MG63 (cell line): ENCODE measurements around the gene CRCP. TPM values are rescaled to one million over a fixed set of nuclear protein-coding genes. Genes with fewer than 3 reads are reported as not detected.
"Not testable (repeated sequence)": the region's sequence is repeated elsewhere in the genome, so short reads cannot be mapped to it uniquely, and the experiment has no call there.

Source experiments
- DNase-seq: peaks from one replicate; pipeline ENCODE4 v3.0.0-alpha.2; 2020
- H3K27me3 ChIP-seq: fragments of 250-450 bp; sonication (Bioruptor Pico); 2 replicates; pipeline ENCODE4 v1.5.1; 2020; ENCODE audit warnings: mild to moderate bottlenecking, moderate library complexity
- H3K36me3 ChIP-seq: fragments of 250-450 bp; sonication (Bioruptor Pico); 2 replicates; pipeline ENCODE4 v1.5.1; 2020; ENCODE audit warnings: mild to moderate bottlenecking, moderate library complexity
- H3K4me3 ChIP-seq: fragments of 250-450 bp; sonication (Bioruptor Pico); 2 replicates; pipeline ENCODE4 v1.5.1; 2020; ENCODE audit warnings: mild to moderate bottlenecking, moderate library complexity
- H3K9me3 ChIP-seq: fragments of 250-450 bp; sonication (Bioruptor Pico); 2 replicates; pipeline ENCODE4 v1.5.1; 2020; ENCODE audit warnings: mild to moderate bottlenecking, moderate library complexity
- total RNA-seq: library from RNA; depleted of rRNA; stranded (reverse); fragments of >200 nt; shearing (Covaris generic); gene quantifications from 2 replicates; pipeline ENCODE4 v1.2.3, GENCODE V29; 2014; ENCODE audit warnings: low replicate concordance

The CRCP gene
- total RNA-seq, 1 experiment from 2014 or later = 66.9 TPM

DNA sequence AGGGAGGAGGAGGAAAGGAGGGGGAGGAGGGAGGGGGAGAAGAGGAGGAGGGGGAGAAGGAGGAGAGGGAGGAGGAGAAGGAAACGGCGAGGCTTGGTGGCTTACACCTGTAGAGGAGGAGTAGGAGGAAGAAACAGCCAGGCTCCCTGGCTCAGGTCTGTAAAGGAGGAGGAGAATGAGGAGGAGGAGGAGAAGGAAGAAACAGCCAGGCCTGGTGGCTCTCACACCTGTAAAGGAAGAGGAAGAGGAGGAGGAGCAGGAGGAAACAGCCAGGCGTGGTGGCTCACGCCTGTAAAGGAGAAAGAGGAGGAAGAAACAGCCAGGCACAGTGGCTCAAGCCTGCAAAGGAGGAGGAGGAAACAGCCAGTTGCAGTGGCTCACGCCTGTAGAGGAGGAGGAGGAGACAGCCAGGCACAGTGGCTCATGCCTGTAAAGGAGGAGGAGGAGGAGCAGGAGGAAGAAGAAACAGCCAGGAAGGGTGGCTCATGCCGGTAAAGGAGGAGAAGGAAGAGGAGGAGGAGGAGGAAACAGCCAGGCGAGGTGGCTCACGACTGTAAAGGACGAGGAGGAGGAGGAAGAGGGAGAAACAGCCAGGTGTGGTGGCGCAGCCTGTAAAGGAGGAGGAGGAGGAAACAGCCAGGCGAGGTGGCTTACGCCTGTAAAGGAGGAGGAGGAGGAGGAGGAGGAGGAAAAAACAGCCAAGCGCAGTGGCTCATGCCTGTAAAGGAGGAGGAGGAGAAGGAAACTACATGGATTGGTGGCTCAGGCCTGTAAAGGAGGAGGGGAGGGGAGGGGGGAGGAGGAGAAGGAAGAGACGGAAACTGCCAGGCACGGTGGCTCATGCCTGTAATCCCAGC lies 14.9 kb upstream of the CRCP start:
- DNase-seq = peak; percentile 80
- Histone ChIP-seq H3K36me3 (no peaks in the 10 kb centered on the region), H3K27me3 (no peaks in the 10 kb centered on the region), H3K4me3 (peak overlapping the region; percentile 44), H3K9me3 (no peaks in the 10 kb centered on the region)

GRCh38 chr7:66100408-66101050 lies 14.1 kb upstream of the CRCP start:
- H3K36me3 ChIP-seq = no peaks in the 10 kb centered on the region
- H3K4me3 ChIP-seq = peak overlapping the region; percentile 44
- no peaks in the 10 kb centered on the region for H3K27me3 ChIP-seq
- no peak for DNase-seq
- no peaks in the 10 kb centered on the region for H3K9me3 ChIP-seq

DNA sequence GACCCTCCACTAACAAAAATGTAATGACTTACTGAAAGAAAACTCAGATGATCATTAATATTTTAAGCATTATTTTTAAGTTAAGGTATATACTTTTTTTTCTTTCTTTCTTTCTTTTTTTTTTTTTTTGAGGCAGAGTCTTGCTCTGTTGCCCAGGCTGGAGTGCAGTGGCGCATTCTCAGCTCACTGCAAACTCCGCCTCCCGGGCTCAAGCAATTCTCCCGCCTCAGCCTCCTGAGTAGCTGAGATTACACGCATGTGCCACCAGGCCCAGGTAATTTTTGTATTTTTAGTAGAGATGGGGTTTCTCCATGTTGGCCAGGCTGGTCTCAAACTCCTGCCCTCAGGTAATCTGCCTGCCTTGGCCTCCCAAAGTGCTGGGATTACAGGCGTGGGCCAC lies 12.5 kb upstream of the CRCP start:
- not testable (repeated sequence) for H3K4me3 ChIP-seq

DNA sequence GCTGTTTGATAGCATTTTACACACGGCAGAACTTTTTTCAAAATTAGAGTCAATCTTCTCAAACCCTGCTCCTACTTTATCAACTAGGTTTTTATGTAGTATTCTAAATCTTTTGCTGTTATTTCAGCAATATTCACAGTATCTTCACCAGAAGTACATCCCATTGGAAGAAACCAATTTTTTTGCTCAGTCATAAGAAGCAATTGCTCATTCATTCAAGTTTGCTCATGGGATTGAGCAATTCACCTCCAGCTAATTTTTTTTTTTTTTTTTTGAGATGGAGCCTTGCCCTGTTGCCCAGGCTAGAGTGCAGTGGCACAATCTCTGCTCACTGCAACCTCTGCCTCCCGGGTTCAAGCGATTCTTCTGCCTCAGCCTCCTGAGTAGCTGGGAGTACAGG lies 10.7 kb upstream of the CRCP start:
- DNase-seq, H3K9me3 ChIP-seq, H3K27me3 ChIP-seq, H3K36me3 ChIP-seq, H3K4me3 ChIP-seq: not testable (repeated sequence)

More for the DNA sequence above, 12.5 kb upstream of the CRCP start:
- DNase-seq, H3K27me3 ChIP-seq, H3K36me3 ChIP-seq, H3K9me3 ChIP-seq: not testable (repeated sequence)

- no peaks in the 10 kb centered on the region for H3K27me3 ChIP-seq
- no peak overlapping the region for H3K4me3 ChIP-seq
- DNase-seq = no peak
- no peaks in the 10 kb centered on the region for H3K9me3 ChIP-seq
- H3K36me3 ChIP-seq = no peaks in the 10 kb centered on the region
These were observed 9.3 kb upstream of the CRCP start for GRCh38 chr7:66105263-66105748.

- H3K27me3 ChIP-seq, H3K4me3 ChIP-seq, H3K9me3 ChIP-seq, H3K36me3 ChIP-seq, DNase-seq: not testable (repeated sequence)
These were observed 6.2 kb upstream of the CRCP start for GRCh38 chr7:66108410-66108809.

DNA sequence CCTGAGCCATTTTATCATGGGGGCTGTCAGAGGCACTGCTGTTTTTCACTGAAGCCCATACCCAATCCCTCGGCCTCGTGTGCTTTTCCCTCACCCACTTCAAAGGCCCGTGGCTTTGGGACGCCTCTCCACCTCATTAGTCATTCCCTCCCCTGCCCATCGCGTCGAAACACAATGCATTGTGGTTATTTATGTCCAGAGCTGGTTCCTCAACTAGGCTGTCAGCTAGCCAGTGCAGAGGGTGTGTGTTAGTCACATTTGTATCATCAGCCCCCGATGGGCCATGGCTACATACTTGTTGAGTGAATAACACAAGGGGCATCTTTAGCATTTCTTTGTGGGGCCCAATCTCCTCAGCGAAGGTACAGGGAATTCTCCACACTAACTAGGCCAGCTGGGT lies 3.8 kb upstream of the CRCP start:
- peak; percentile 89 for DNase-seq
- Histone ChIP-seq H3K4me3 (no peak overlapping the region), H3K36me3 (peaks cover 2% of the 10 kb centered on the region), H3K9me3 (no peaks in the 10 kb centered on the region), H3K27me3 (no peaks in the 10 kb centered on the region)

DNA sequence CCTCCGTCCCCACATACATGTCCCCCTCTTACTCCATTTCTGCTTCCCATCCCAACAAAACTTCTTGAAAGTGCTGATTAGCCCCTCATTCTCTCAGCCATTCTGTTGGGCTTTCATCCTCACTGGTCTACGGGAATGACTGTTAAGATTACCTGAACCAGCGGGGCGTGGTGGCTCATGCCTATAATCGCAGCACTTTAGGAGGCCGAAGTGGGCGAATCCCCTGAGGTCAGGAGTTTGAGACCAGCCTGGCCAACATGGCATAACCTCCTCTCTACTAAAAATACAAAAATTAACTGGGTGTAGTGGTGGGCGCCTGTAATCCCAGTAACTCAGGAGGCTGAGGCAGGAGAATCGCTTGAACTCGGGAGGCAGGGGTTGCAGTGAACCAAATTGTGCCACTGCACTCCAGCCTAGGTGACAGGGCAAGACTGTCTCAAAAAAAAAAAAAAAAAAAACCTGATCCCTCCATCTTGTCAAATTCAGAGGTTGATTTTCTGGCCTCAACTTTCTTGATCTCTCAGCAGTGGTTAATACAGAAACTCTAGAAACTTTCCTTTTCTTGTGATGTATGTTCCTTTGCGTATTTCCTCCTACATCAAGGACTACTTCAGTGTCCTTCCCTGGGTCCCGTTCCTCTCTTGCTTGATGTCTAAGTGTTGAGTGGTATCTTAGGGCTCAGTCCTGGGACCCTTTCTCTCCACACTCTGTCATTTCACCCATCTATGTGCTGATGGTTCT lies 2.2 kb downstream of the CRCP start:
- not testable (repeated sequence) for H3K9me3 ChIP-seq, H3K27me3 ChIP-seq, H3K36me3 ChIP-seq, DNase-seq, H3K4me3 ChIP-seq

- Histone ChIP-seq H3K4me3 (no peak overlapping the region), H3K27me3 (no peaks in the 10 kb centered on the region), H3K36me3 (peaks cover 6% of the 10 kb centered on the region), H3K9me3 (no peaks in the 10 kb centered on the region)
- no peak for DNase-seq
These were observed 4.0 kb downstream of the CRCP start for GRCh38 chr7:66118603-66119002.

GRCh38 chr7:66119245-66119850 lies 4.7 kb downstream of the CRCP start:
- H3K4me3 ChIP-seq = no peak overlapping the region
- peaks cover 6% of the 10 kb centered on the region for H3K36me3 ChIP-seq
- no peaks in the 10 kb centered on the region for H3K27me3 ChIP-seq
- no peaks in the 10 kb centered on the region for H3K9me3 ChIP-seq
- DNase-seq = no peak

DNA sequence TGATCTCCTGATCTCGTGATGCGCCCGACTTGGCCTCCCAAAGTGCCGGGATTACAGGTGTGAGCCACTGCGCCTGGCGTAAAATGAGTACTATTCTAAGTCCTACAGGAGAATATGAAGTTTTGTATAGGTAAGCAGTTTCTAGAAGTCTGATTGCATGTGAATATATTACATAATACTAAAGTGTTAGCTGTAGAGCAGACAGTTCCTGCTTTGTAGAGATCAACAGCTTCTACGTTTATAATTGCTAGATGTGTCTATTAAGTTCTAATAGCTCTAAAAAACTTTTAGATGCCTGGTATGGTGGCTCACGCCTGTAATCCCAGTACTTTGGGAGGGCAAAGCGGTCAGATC lies 8.5 kb downstream of the CRCP start:
- H3K36me3 ChIP-seq = peaks cover under 1% of the 10 kb centered on the region
- DNase-seq = no peak
- H3K9me3 ChIP-seq = no peaks in the 10 kb centered on the region
- H3K4me3 ChIP-seq = no peak overlapping the region
- no peaks in the 10 kb centered on the region for H3K27me3 ChIP-seq

- DNase-seq, H3K36me3 ChIP-seq, H3K9me3 ChIP-seq, H3K27me3 ChIP-seq, H3K4me3 ChIP-seq: not testable (repeated sequence)
These were observed 9.9 kb downstream of the CRCP start for GRCh38 chr7:66124569-66124861.

GRCh38 chr7:66125052-66125694 lies 10.5 kb downstream of the CRCP start:
- Histone ChIP-seq H3K27me3 (no peaks in the 10 kb centered on the region), H3K36me3 (peaks cover under 1% of the 10 kb centered on the region), H3K4me3 (no peak overlapping the region), H3K9me3 (no peaks in the 10 kb centered on the region)
- no peak for DNase-seq

DNA sequence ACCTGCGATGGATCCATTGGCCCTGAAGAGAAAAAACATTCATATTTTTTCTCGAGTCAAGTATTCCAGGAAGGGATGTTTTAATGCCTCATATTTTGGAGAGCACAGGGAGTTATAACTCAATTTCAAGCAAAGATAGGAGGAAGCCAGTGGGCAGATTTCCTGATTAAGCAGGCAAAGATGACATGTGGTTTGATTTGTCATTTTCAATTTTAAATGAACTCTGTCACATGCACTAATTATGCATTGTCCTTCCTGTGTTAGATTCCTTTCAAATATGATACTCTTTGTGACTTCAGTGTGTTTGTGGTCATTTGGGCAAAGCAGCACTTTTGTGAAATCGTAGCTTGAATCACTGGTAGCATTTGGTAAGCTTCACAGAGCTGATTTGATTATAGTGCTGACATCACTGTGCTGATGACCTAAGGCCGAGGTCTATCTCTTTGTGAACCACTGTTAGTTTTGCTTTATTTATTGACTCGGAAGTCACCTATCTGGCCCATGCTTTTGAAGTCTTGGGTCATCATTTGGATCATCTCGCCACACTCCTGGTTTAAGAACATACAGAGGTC lies 11.2 kb downstream of the CRCP start:
- DNase-seq, H3K36me3 ChIP-seq, H3K27me3 ChIP-seq, H3K9me3 ChIP-seq, H3K4me3 ChIP-seq: not testable (repeated sequence)

DNA sequence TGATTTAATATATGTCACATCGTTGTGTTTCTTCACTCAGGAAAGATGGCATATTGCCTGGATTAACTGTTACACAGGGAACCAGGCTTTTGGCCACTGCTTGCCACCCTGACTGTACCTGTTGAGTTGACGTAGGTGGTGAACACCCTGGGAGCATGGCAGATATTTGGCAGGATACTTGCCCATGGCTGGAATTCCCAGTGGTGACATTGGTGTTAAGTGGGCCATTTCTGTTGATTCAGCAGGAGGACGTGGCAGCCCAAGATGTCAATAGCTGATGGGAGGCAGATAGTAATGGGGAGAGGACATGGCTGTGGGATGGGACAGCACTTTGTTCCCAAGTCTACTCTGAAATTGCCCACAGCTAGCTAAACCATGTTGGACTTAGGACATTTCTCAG lies 12.5 kb downstream of the CRCP start:
- H3K4me3 ChIP-seq, DNase-seq, H3K27me3 ChIP-seq, H3K9me3 ChIP-seq: not testable (repeated sequence)
- H3K36me3 ChIP-seq = peaks cover 17% of the 10 kb centered on the region

DNA sequence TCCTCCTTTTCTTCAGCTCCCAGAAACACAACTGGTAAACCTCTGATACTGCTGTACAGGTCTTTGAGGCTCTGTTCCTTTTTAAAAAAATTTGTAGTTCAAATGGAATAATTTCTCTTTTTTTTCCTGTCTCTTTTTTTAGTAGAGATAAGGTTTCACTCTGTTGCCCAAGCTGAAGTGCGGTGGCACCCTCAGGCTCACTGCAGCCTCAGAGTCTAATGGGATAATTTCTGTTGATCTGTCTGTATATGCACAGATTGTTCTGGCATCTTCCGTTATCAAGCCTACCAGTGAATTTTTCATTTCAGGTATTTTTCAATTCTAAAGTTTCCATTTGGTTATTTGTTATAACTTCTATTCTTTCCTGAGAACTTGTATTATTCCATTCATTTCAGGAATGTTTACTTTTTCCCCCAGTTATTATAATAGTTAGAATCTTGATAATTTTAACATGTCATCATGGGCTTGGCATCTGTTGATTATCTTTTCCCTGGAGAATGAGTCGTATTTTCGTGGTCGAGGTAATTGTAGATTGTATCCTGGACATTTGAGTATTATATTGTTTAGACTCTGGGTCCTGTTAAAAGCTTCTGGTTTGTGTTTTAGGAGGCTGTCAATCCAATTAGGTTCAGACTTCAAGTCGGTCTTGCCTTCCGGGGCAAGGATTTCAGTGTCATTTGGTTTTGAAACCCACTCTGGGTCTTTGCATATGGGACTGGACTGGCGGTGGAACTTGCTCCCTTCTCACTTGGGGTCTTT lies 24.5 kb downstream of the CRCP start:
- Histone ChIP-seq H3K9me3 (no peaks in the 10 kb centered on the region), H3K27me3 (no peaks in the 10 kb centered on the region), H3K36me3 (peaks cover 36% of the 10 kb centered on the region), H3K4me3 (no peak overlapping the region)
- no peak for DNase-seq
